Astrocyte (in vitro differentiated cells and primary cell): ENCODE data around the gene HES5.

Source experiments
- EZH2 ChIP-seq: IDR thresholded peaks from 2 replicates; pipeline ENCODE4 v1.6.1; 2012; ENCODE audit warnings: mild to moderate bottlenecking, low read length, inconsistent platforms; ENCODE audit not compliant: insufficient read depth
- TF ChIP-seq, protein P1 (sequence below): IDR thresholded peaks from 2 replicates; pipeline ENCODE4 v1.5.1; 2011; ENCODE audit warnings: low read depth, mild to moderate bottlenecking, inconsistent platforms, low read length, moderate library complexity; ENCODE audit not compliant: insufficient read depth

DNA sequence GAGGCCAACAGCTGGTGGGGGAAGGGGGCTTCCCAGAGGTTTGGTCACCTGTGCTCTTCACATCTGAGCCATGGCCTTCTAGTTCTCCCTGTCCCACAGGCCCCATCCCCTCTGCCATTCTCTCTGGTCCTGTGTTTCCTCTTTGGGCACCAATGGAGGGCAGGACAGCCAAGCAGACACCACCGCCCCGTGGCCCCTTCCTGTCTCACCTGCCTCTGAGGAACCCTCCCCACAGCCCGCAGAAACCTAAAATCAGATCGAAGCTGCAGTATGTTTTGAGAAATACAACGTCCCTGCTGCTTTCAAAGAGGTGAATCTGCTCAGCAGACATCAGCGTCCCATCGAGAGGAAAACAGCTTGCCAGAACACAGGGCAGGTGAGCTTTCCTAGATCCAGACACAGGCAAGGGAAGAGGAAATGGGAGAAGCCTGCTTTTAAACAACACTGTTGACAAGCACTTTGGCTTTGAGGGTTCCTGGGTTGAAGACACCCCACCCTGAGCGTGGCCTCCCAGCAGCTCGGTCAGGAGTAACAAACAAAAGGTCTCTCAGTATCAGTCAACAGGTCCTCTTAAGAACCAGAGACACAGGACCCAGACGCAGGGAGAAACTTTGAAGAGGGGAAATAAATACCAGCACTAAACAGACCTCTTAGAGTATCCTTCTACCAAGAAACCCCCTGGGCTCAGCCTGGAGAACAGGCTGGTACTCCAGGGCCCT, 6.0 kb downstream of the HES5 start:
- TF ChIP-seq, protein P1, sequence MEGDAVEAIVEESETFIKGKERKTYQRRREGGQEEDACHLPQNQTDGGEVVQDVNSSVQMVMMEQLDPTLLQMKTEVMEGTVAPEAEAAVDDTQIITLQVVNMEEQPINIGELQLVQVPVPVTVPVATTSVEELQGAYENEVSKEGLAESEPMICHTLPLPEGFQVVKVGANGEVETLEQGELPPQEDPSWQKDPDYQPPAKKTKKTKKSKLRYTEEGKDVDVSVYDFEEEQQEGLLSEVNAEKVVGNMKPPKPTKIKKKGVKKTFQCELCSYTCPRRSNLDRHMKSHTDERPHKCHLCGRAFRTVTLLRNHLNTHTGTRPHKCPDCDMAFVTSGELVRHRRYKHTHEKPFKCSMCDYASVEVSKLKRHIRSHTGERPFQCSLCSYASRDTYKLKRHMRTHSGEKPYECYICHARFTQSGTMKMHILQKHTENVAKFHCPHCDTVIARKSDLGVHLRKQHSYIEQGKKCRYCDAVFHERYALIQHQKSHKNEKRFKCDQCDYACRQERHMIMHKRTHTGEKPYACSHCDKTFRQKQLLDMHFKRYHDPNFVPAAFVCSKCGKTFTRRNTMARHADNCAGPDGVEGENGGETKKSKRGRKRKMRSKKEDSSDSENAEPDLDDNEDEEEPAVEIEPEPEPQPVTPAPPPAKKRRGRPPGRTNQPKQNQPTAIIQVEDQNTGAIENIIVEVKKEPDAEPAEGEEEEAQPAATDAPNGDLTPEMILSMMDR, result no peak
- no peak for TF ChIP-seq EZH2
